ENCODE results near the gene COPZ2.

The COPZ2 gene

DNA sequence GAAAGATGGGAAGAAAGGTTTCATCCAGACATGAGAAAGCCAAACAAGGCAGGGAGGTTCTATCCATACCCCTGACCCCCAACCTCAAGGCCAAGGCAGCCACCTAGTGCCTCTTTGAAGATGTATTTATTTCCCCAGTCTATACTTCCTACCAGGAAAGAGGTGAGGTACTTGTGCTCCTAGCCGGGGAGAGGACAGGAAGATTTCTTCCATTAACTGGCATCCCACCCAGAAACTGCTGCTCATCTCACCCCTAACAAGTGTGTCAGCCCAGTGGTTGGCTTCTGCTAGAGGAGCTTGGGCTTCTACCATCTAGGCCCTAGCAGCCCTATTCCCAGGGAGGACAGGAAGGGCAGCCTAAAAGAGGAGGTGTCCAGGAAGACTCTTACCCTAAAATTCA, 8.9 kb downstream of the COPZ2 start:
- H3K9me3 ChIP-seq (ENCODE audit: control insufficient read depth, insufficient read depth, low read length): no peaks in the 10 kb centered on the region
- peaks cover 26% of the 10 kb centered on the region for H3K27me3 ChIP-seq (ENCODE audit: control insufficient read depth, insufficient read depth, low read length)
- H3K27ac ChIP-seq (ENCODE audit: low read depth, low read length): no peak overlapping the region
- no peak overlapping the region for H3K9ac ChIP-seq (ENCODE audit: low read depth, low read length)
- H3K4me1 ChIP-seq (ENCODE audit: control insufficient read depth, insufficient read depth, low read length): peaks cover 21% of the 10 kb centered on the region
- H3K36me3 ChIP-seq (ENCODE audit: control insufficient read depth, insufficient read depth, low read length): no peaks in the 10 kb centered on the region
- no peak overlapping the region for H3K4me3 ChIP-seq (ENCODE audit: low read depth, low read length)

DNA sequence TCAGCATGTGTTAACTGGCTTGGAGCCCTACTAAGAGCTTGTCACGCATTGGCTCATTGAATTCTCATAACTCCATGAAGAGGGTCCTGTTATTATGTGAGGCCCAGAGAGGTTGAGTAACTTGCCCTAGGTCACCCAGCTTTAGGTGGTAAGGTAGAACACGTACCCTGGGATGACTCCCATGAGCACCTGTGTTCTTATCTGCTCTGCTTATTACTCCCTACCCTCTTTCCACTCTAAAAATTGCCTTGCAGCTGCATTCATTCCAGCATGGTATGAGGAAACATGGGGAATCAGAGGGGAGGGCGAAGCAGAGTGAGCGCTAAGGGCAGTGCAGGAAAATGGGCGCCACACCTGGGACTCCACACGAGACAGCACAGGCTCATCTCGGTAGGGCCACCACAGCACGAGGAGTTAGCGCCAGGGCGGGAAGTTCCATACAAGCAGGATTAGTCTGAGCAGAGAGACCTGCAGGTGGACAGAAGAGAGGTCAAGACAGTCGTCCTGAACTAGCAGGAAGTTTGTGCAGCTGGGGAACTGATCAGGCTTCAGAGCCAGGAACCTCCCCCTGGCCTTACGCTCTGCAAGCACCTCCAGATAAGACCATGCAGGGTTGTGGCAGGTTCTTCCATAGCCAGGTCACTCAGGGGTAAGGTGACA, 10.1 kb downstream of the COPZ2 start:
- H3K4me1 ChIP-seq (ENCODE audit: control insufficient read depth, insufficient read depth, low read length): peaks cover 25% of the 10 kb centered on the region
- H3K36me3 ChIP-seq (ENCODE audit: control insufficient read depth, insufficient read depth, low read length): no peaks in the 10 kb centered on the region
- H3K4me3 ChIP-seq (ENCODE audit: low read depth, low read length): no peak overlapping the region
- no peak overlapping the region for H3K27ac ChIP-seq (ENCODE audit: low read depth, low read length)
- no peak overlapping the region for H3K9ac ChIP-seq (ENCODE audit: low read depth, low read length)
- peaks cover 26% of the 10 kb centered on the region for H3K27me3 ChIP-seq (ENCODE audit: control insufficient read depth, insufficient read depth, low read length)
- H3K9me3 ChIP-seq (ENCODE audit: control insufficient read depth, insufficient read depth, low read length): no peaks in the 10 kb centered on the region

DNA sequence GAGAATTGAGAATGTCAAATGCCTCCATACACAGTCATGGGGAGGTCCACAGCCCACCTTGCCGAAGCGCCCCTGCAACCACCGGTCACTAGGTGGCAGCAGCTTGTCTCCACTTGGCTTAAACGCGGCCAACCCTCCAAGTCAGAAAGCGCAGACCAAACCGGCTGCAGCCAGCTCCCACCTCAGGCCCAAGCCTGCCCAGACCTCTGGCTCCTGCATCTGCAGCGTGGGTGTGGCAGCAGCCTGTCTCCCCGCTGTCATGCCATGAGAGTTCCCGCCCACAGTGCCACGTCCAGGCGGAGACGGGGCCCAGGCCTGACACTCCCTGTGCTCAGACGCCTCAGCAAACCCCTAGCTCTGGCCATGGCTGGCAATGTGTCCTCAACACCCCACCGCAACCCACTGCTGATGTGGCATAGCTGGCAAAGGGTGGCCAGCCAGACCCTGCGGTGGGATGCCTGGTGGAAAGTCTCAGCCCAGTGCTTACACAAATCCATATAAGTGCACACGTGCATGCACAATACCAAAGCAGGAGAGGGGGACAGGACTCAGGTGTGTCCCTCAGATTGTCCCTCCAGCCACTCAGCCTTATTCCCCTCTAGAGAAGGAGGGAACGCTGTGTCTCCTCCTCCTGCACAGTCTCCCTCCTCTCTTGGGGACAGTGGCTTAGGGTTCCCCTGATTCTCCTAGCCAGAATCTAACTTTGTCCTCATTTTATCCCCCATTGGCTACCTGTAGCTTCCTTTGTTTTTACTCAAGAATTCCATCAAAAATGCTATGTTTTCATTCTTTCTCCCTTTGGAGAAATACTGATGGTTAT, 10.9 kb downstream of the COPZ2 start:
- Histone ChIP-seq H3K9me3 (ENCODE audit: control insufficient read depth, insufficient read depth, low read length) (no peaks in the 10 kb centered on the region), H3K36me3 (ENCODE audit: control insufficient read depth, insufficient read depth, low read length) (no peaks in the 10 kb centered on the region), H3K4me1 (ENCODE audit: control insufficient read depth, insufficient read depth, low read length) (peaks cover 25% of the 10 kb centered on the region), H3K4me3 (ENCODE audit: low read depth, low read length) (no peak overlapping the region), H3K27ac (ENCODE audit: low read depth, low read length) (no peak overlapping the region), H3K27me3 (ENCODE audit: control insufficient read depth, insufficient read depth, low read length) (peaks cover 23% of the 10 kb centered on the region), H3K9ac (ENCODE audit: low read depth, low read length) (no peak overlapping the region)

DNA sequence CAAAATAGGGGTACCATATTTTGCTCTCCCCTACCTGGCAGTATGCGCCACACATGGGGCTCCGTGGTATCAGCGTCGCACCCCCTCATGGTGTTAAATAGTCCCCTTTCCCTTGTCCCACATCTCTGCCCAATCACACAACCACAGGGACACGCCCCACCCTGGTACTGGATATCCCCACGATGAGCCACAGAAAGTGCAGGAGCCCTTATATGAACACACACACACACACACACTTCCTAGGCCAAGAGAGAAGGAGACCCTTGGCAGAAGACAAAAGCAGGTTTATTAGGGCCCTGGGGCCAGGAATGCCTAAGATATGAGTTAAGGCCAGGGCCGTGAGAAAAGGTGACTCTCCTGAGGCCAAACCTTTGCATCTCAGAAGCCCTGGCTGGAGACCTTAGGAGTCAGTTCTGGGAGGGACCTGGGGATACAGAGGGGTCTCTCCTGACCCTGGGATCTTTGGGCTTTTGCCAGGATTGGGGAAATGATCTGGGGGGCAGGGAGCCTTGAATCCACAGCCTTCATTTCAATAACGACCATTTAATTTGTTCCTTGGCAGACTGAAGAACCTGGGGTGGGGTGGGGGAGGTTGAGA, 11.6 kb downstream of the COPZ2 start:
- Histone ChIP-seq H3K9me3 (ENCODE audit: control insufficient read depth, insufficient read depth, low read length) (no peaks in the 10 kb centered on the region), H3K4me3 (ENCODE audit: low read depth, low read length) (peak overlapping the region; percentile 78; the same call in 1 of the 2 replicates), H3K36me3 (ENCODE audit: control insufficient read depth, insufficient read depth, low read length) (no peaks in the 10 kb centered on the region), H3K9ac (ENCODE audit: low read depth, low read length) (no peak overlapping the region), H3K27ac (ENCODE audit: low read depth, low read length) (no peak overlapping the region), H3K27me3 (ENCODE audit: control insufficient read depth, insufficient read depth, low read length) (peaks cover 23% of the 10 kb centered on the region), H3K4me1 (ENCODE audit: control insufficient read depth, insufficient read depth, low read length) (peaks cover 25% of the 10 kb centered on the region)

DNA sequence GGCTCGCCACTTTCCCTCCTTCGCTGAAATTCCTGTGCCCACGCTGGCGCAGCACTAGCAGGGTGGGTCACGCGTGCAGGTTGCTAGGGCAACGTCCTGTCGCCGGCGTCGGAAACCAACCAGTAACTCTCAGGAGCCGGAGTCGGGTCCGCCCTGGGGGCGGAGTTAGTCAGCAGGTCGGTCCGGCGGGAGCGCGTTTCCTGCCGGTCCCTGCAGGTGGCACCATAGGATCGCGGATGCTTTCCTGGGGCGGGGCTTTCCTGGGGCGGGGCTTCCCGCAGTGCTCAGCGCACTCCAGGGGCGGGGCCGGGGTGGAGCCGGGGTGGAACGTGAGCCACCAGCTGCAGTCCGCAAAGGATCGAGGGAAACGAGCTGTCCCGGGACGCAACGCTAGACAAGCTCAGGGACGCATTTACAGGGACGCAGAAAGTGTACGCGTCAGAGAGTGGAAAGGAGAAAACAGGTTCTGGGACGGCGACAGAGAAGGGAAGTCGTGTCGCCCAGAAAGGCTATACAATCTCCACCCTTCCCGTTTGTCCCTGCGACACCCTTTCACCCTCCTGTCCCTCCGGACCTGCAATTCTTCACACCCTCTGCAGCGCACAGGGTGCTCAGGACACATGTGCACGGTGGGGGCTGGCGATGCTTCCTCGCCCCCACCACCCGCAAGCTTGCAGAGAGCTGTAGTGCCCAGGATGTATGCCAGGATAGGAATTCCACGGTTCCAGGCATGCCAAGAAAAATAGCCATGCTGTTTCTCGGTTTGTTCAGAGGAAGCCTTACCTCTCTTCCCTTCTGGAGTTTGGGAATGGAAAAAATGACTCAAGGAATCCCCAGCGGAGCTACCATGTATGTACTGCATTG, 12.3 kb downstream of the COPZ2 start:
- H3K9me3 ChIP-seq (ENCODE audit: control insufficient read depth, insufficient read depth, low read length): no peaks in the 10 kb centered on the region
- no peak overlapping the region for H3K9ac ChIP-seq (ENCODE audit: low read depth, low read length)
- no peaks in the 10 kb centered on the region for H3K36me3 ChIP-seq (ENCODE audit: control insufficient read depth, insufficient read depth, low read length)
- H3K27ac ChIP-seq (ENCODE audit: low read depth, low read length): no peak overlapping the region
- H3K27me3 ChIP-seq (ENCODE audit: control insufficient read depth, insufficient read depth, low read length): peaks cover 23% of the 10 kb centered on the region
- H3K4me1 ChIP-seq (ENCODE audit: control insufficient read depth, insufficient read depth, low read length): peaks cover 25% of the 10 kb centered on the region
- peak overlapping the region; percentile 78 for H3K4me3 ChIP-seq (ENCODE audit: low read depth, low read length)

DNA sequence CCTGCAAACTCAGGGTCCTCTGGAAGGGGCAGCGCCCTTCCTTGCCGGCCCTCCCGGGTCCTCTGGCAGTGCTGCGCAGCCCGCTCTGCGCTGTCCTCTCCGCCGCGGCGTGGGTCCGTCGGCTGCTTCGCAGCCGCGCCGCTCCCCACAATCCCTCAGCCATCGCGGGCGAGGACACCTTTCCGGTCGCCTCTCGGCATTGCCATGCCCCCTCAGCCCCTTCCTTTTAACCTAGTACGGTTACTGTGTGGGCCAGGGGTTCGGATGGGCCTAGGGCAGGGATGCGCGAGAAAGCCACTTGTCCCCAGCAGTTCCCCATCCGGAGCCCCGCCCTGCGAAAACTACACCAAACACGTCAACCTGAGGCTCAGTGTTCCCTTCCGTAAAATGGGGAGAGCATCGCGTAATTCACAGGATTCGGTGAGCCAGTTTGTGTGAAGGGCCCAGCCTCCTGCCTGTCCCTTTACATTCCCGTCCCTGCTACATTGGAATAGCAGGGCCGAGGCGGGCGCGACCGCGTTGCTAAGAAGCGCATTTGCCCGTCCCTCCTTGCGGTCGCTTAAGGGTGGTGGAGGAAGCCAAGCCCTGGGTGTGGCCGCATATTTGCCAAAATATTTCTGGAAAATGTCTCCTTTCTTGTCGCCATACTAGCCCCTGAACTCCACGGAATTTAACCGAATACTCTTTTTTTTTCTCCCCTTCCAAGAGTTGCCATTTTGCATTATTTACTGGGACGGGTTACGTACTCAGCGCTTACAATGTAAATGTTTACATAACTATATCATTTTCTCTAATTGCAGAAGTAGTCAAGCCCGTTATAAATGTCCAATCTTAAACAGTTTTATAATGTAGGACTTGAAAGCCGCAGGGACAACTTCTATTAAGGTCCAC, 13.2 kb downstream of the COPZ2 start:
- Histone ChIP-seq H3K36me3 (ENCODE audit: control insufficient read depth, insufficient read depth, low read length) (no peaks in the 10 kb centered on the region), H3K27ac (ENCODE audit: low read depth, low read length) (no peak overlapping the region), H3K9me3 (ENCODE audit: control insufficient read depth, insufficient read depth, low read length) (no peaks in the 10 kb centered on the region), H3K27me3 (ENCODE audit: control insufficient read depth, insufficient read depth, low read length) (peaks cover 23% of the 10 kb centered on the region), H3K9ac (ENCODE audit: low read depth, low read length) (no peak overlapping the region), H3K4me3 (ENCODE audit: low read depth, low read length) (peak overlapping the region; percentile 66), H3K4me1 (ENCODE audit: control insufficient read depth, insufficient read depth, low read length) (peaks cover 25% of the 10 kb centered on the region)

DNA sequence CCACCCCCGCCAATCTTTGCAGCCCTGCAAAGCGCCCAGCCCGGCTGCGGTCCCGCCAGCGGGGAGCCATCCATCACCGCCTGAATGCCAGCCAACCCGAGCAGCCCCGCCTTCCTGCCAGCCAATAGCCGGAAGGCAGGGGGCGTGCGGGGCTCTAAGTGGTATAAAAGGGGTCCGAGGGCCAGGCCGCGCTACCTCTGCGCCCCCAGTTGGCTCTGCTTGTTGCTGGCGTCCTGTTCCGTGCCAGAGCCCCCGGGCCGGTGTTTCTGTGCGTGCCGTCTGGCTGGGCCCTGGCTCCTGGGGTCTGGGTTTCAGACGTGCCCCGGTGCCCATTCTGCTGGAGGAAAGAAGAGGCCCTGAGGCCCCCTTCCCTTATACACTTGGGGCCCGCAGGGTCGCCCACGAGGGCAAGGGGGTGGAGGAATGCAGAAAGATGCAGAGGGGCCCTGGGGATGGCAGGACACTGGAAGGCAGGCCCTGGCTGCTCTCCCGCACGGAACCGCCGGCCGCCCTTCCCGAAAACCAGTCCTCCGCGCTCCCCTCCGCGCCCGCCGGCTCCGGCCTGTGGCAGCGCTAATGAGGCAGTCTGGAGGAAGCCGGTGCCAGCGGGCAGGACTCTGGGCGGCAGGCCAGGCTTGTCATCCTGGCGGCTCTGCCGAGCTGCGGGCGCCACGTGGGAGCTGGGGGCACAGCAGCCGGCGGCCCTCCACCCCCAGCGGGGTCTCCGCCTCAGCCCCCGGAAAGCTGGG, 14.0 kb downstream of the COPZ2 start:
- Histone ChIP-seq H3K9me3 (ENCODE audit: control insufficient read depth, insufficient read depth, low read length) (no peaks in the 10 kb centered on the region), H3K27ac (ENCODE audit: low read depth, low read length) (no peak overlapping the region), H3K36me3 (ENCODE audit: control insufficient read depth, insufficient read depth, low read length) (no peaks in the 10 kb centered on the region), H3K9ac (ENCODE audit: low read depth, low read length) (no peak overlapping the region), H3K4me3 (ENCODE audit: low read depth, low read length) (peak overlapping the region; percentile 66), H3K27me3 (ENCODE audit: control insufficient read depth, insufficient read depth, low read length) (peaks cover 23% of the 10 kb centered on the region), H3K4me1 (ENCODE audit: control insufficient read depth, insufficient read depth, low read length) (peaks cover 25% of the 10 kb centered on the region)

DNA sequence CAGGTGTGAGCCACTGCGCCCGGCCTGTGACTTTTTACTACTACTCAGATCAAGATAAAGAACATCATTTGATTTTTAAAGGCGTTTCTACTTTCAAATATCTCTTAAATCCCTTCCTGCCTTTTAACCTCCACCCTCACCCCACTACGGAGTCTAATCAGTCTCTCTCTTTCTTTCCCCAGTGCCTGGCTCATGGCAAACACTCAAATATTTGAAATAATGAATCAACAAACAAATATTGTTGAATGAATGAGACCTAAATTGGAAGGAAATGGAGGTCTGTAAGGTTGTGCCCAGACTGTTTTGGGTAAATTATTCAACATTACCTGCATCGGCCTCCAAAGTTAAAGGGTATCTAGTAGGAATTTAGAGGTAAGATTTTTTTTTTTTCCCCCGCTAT, 14.7 kb downstream of the COPZ2 start:
- peaks cover 25% of the 10 kb centered on the region for H3K4me1 ChIP-seq (ENCODE audit: control insufficient read depth, insufficient read depth, low read length)
- H3K27me3 ChIP-seq (ENCODE audit: control insufficient read depth, insufficient read depth, low read length): peaks cover 23% of the 10 kb centered on the region
- H3K36me3 ChIP-seq (ENCODE audit: control insufficient read depth, insufficient read depth, low read length): no peaks in the 10 kb centered on the region
- H3K9me3 ChIP-seq (ENCODE audit: control insufficient read depth, insufficient read depth, low read length): no peaks in the 10 kb centered on the region
- H3K4me3 ChIP-seq (ENCODE audit: low read depth, low read length): peak overlapping the region; percentile 31; the same call in 1 of the 2 replicates
- no peak overlapping the region for H3K9ac ChIP-seq (ENCODE audit: low read depth, low read length)
- no peak overlapping the region for H3K27ac ChIP-seq (ENCODE audit: low read depth, low read length)

DNA sequence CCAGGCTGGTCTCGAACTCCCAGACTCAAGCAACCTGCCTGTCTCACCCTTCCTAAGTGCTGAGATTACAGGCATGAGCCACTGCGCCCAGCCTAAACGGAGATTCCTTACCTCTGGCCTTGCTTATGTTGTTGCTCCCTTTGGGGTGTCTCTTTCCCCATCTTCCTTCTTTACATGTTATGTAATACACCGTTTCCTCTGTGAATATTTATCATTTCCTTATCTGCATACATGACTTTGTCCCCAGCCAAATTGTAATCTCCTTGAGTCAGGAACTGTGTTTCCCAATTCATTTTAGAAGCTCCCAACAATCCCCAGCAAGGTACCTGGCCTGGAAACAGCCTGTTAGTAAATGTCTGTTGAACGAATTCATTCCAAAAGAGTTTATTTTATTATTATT, 15.7 kb downstream of the COPZ2 start:
- Histone ChIP-seq H3K27ac (ENCODE audit: low read depth, low read length) (no peak overlapping the region), H3K27me3 (ENCODE audit: control insufficient read depth, insufficient read depth, low read length) (peaks cover 23% of the 10 kb centered on the region), H3K4me1 (ENCODE audit: control insufficient read depth, insufficient read depth, low read length) (peaks cover 24% of the 10 kb centered on the region)

More for the DNA sequence above, 15.7 kb downstream of the COPZ2 start:
- no peaks in the 10 kb centered on the region for H3K9me3 ChIP-seq (ENCODE audit: control insufficient read depth, insufficient read depth, low read length)
- H3K4me3 ChIP-seq (ENCODE audit: low read depth, low read length): no peak overlapping the region
- no peak overlapping the region for H3K9ac ChIP-seq (ENCODE audit: low read depth, low read length)
- H3K36me3 ChIP-seq (ENCODE audit: control insufficient read depth, insufficient read depth, low read length): no peaks in the 10 kb centered on the region
